BJ (cell line): Measurements from ENCODE around the gene PBX2. TPM values are rescaled to one million over a fixed set of nuclear protein-coding genes. Genes with fewer than 3 reads are reported as not detected.

ENCODE experiments used
- CTCF ChIA-PET: fragments of 350-600 bp; formaldehyde crosslinking; extraction: SDS; loops from one replicate; lab custom pipeline; 2021; ENCODE audit warnings: antibody characterized with exemption, inconsistent platforms; lab: Yijun Ruan, JAX
- POLR2A ChIA-PET: fragments of 300-600 bp; sonication (Branson Sonifier 250); formaldehyde crosslinking; extraction: SDS; loops from one replicate; lab custom pipeline; 2021; ENCODE audit warnings: antibody characterized with exemption; lab: Charles Lee
- DNase-seq: peaks from one replicate; pipeline ENCODE4 v3.0.0-alpha.2; 2011; ENCODE audit warnings: low read depth
- H3K27me3 ChIP-seq: 2 replicates; pipeline ENCODE4 v1.6.0; 2011; ENCODE audit warnings: low read length; ENCODE audit not compliant: control insufficient read depth, insufficient read depth
- H3K36me3 ChIP-seq: 2 replicates; pipeline ENCODE4 v1.5.1; 2011; ENCODE audit warnings: low read length; ENCODE audit not compliant: control insufficient read depth, insufficient read depth
- H3K4me3 ChIP-seq: 2 replicates; pipeline ENCODE4 v1.5.1; 2011; ENCODE audit warnings: low read depth, mild to moderate bottlenecking, control low read depth, low read length
- CTCF ChIP-seq: IDR thresholded peaks from 2 replicates; pipeline ENCODE4 v1.5.1; 2011; ENCODE audit warnings: low read depth, mild to moderate bottlenecking, control low read depth, inconsistent platforms, low read length, moderate library complexity; ENCODE audit not compliant: insufficient read depth
- polyA plus RNA-seq: library from polyadenylated mRNA; depleted of rRNA; stranded (reverse); fragments of >200 nt; gene quantifications from 2 replicates; pipeline ENCODE4 v1.2.3, GENCODE V29; 2011; rRNA removed
- small RNA-seq: library from RNA; depleted of rRNA; stranded (forward); fragments of <200 nt; gene quantifications from one replicate; pipeline ENCODE3, GENCODE V24; 2012; ENCODE audit warnings: low replicate concordance, low read depth; ENCODE audit not compliant: insufficient read length

PBX2 gene
- polyA plus RNA-seq, 1 experiment, result 73.5 TPM

DNA sequence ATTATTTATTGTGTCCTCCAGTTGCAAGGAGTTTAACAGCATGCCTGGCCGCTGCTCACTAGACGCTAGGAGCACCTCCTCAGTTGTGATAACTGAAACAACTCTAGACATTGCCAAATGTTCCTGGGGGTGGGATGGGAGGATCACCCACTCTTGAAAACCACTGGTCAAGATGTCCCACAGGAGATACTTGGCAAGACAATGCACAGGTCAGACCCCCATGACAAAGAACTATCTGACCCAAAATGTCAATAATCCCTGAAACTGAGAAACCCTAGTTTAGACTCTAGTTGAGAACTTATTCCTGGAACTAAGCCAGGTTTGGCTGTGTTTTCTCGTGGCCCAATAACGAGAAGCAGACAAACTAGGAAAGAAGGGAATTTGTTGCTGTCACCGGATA lies 50.4 kb downstream of the PBX2 start:
- Histone ChIP-seq H3K36me3 (no peaks in the 10 kb centered on the region), H3K4me3 (no peak overlapping the region), H3K27me3 (no peaks in the 10 kb centered on the region; the same call in 1 of the 2 replicates)
- no peak for DNase-seq
- POLR2A ChIA-PET, result no interaction called here
- CTCF ChIA-PET, result interaction anchor here (1.0 to 1.5 kb wide), 2 partner anchors 10 to 26 kb away, joined by 3 to 4 read pairs; partner anchors contain the start of gene FKBPL
- TF ChIP-seq CTCF, result no peak

GRCh38 chr6:32137454-32137853 lies 52.5 kb downstream of the PBX2 start:
- ChIA-PET POLR2A (no interaction called here), CTCF (no interaction called here)
- no peak for TF ChIP-seq CTCF
- H3K4me3 ChIP-seq, result no peak overlapping the region
- no peaks in the 10 kb centered on the region for H3K36me3 ChIP-seq
- no peak for DNase-seq
- no peaks in the 10 kb centered on the region; the same call in 1 of the 2 replicates for H3K27me3 ChIP-seq

Small RNAs within 50 kb of the gene (small RNA-seq; reads per million reads assigned to genes)
- gene AL662884.1, result not detected
- not detected for gene MIR6833

Other genes starting within 250 kb of the PBX2 start
- gene CFB, start 244.1 kb downstream of the PBX2 start, polyA plus RNA-seq, result 6.7 and 7.6 TPM in 2 replicates
- 69.6 and 70.5 TPM in 2 replicates for gene NELFE, start 231.2 kb downstream of the PBX2 start, polyA plus RNA-seq
- gene SKIC2, start 231.0 kb downstream of the PBX2 start, polyA plus RNA-seq, result 17.7 and 37.3 TPM in 2 replicates
- 18.2 and 28.1 TPM in 2 replicates for gene DXO, start 218.1 kb downstream of the PBX2 start, polyA plus RNA-seq
- gene C4A, start 208.1 kb downstream of the PBX2 start, polyA plus RNA-seq, result 5.9 and 9.7 TPM in 2 replicates
- gene C4B, start 175.4 kb downstream of the PBX2 start, polyA plus RNA-seq, result 9.2 and 14.4 TPM in 2 replicates
- gene CYP21A2, start 151.8 kb downstream of the PBX2 start, polyA plus RNA-seq, result 0.11 and 0.29 TPM in 2 replicates
- gene TNXB, start 80.9 kb downstream of the PBX2 start, polyA plus RNA-seq, result 0.58 and 0.60 TPM in 2 replicates
- 46.5 and 69.2 TPM in 2 replicates for gene ATF6B, start 62.0 kb downstream of the PBX2 start, polyA plus RNA-seq
- 5.3 and 5.6 TPM in 2 replicates for gene FKBPL, start 59.9 kb downstream of the PBX2 start, polyA plus RNA-seq
- 0.77 and 0.78 TPM in 2 replicates for gene PRRT1, start 38.3 kb downstream of the PBX2 start, polyA plus RNA-seq
- gene PPT2, start 36.1 kb downstream of the PBX2 start, polyA plus RNA-seq, result 24.2 and 31.9 TPM in 2 replicates
- 3.7 and 4.0 TPM in 2 replicates for gene EGFL8, start 25.6 kb downstream of the PBX2 start, polyA plus RNA-seq
- 117 and 158 TPM in 2 replicates for gene AGPAT1, start 14.1 kb downstream of the PBX2 start, polyA plus RNA-seq
- gene RNF5, start 11.8 kb downstream of the PBX2 start, polyA plus RNA-seq, result 40.2 and 44.4 TPM in 2 replicates
- 2.4 and 2.6 TPM in 2 replicates for gene AGER, start 5.9 kb downstream of the PBX2 start, polyA plus RNA-seq
- gene GPSM3, start 2.4 kb upstream of the PBX2 start, polyA plus RNA-seq, result 9.8 and 13.3 TPM in 2 replicates
- gene NOTCH4, start 33.9 kb upstream of the PBX2 start, polyA plus RNA-seq, result 0.40 and 0.42 TPM in 2 replicates
- gene TSBP1, start 181.7 kb upstream of the PBX2 start, polyA plus RNA-seq, result not detected in 2 replicates
- gene BTNL2, start 217.0 kb upstream of the PBX2 start, polyA plus RNA-seq, result not detected in 2 replicates
- gene HLA-DRA, start 249.7 kb upstream of the PBX2 start, polyA plus RNA-seq, result not detected in 2 replicates